ENCODE data around the gene LEFTY1. TPM values are rescaled to one million over a fixed set of nuclear protein-coding genes. Genes with fewer than 3 reads are reported as not detected.
A peak's percentile ranks its signal among the peaks of the same experiment; 100 is the strongest.

The LEFTY1 gene
- total and polyA plus RNA-seq, 2 of the 13 experiments (the other 11 are each of a cell fraction or from before 2014, with no cell fraction given), result 0.29 to 0.79 TPM

DNA sequence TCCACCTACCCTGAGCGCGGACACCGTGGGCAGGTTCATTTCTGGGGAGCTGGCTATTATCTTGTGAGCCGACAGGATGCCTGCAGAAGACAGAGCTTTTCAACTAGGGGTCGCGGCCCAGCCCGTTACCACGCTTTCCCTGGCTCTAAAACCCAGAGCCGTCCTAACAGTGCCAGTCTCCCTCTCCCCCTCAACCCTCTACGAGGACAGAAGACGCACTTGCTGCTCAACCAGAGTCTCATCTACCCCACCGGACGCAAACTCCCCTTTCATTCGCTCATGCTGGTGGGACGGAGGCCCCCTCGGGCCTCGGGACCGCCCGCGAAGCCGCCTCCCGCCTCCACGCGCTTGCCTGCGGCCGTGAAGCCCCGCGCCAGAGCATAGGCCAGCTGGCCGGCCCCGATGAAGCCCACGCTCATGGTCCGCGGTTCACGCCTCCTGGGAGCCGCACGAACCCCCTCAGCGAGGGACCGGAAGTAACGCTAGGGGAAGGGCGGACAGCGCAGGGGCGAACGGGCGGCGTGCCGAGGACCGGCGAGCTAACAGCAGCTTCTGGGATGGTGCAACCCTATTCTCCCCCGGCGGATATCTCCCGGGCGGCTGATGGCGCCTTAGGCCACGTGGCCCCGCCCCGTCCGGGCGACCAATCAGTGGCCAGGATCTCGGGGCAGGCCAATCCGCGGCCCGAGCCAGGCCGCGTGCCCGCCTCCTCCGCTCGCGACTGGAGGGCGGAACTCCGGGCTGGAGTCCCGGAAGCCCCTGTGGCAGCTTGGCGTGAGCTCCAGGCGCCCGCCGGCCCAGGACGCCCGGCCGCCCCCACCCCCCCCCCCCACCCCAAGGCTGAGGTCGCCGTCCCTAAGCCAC lies 35.0 kb upstream of the LEFTY1 start, which contains the start of gene PYCR2 (continued):
- TF ChIP-seq, protein P1, sequence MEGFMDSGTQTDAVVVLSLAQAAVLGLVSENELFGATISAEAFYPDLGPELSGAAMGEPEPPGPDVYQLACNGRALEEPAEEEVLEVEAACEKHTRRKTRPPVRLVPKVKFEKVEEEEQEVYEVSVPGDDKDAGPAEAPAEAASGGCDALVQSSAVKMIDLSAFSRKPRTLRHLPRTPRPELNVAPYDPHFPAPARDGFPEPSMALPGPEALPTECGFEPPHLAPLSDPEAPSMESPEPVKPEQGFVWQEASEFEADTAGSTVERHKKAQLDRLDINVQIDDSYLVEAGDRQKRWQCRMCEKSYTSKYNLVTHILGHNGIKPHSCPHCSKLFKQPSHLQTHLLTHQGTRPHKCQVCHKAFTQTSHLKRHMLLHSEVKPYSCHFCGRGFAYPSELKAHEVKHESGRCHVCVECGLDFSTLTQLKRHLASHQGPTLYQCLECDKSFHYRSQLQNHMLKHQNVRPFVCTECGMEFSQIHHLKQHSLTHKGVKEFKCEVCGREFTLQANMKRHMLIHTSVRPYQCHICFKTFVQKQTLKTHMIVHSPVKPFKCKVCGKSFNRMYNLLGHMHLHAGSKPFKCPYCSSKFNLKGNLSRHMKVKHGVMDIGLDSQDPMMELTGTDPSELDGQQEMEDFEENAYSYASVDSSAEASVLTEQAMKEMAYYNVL (CRISPR knock-in tag; IDR thresholded peaks at IDR 0.05; ENCODE audit: borderline replicate concordance), result 0 out of 2 replicates have a peak, but pooled peaks have one; percentile 56
- 0 out of 2 replicates have a peak, but pooled peaks have one; percentile 21 for TF ChIP-seq MEIS2 (CRISPR knock-in tag; IDR thresholded peaks at IDR 0.05)
- no peak for TF ChIP-seq ZNF496 (CRISPR knock-in tag; IDR thresholded peaks at IDR 0.05; ENCODE audit: insufficient replicate concordance)
- TF ChIP-seq NCOA5 (CRISPR knock-in tag; IDR thresholded peaks at IDR 0.05), result no peak
- TF ChIP-seq ZNF160 (CRISPR knock-in tag; IDR thresholded peaks at IDR 0.05), result peak; percentile 58; the same call in 1 of the 2 replicates
- no peak for TF ChIP-seq CERS6 (CRISPR knock-in tag; IDR thresholded peaks at IDR 0.05)
- TF ChIP-seq ZNF788 (CRISPR knock-in tag; IDR thresholded peaks at IDR 0.05; ENCODE audit: borderline replicate concordance), result peak; percentile 91; the same call in 1 of the 2 replicates
- peak; percentile 9; the same call in 1 of the 2 replicates for TF ChIP-seq JUND (CRISPR knock-in tag; IDR thresholded peaks at IDR 0.05)
- peak; percentile 48; the same call in 1 of the 2 replicates for TF ChIP-seq REPIN1 (CRISPR knock-in tag; IDR thresholded peaks at IDR 0.05; ENCODE audit: borderline replicate concordance, low read depth)
- no peak for TF ChIP-seq ZNF737 (CRISPR knock-in tag; IDR thresholded peaks at IDR 0.05; ENCODE audit: borderline replicate concordance)
- 0 out of 2 replicates have a peak, but pooled peaks have one; percentile 83 for TF ChIP-seq ZSCAN21 (CRISPR knock-in tag; IDR thresholded peaks at IDR 0.05; ENCODE audit: borderline replicate concordance)
- no peak for TF ChIP-seq ZNF292 (CRISPR knock-in tag; IDR thresholded peaks at IDR 0.05; ENCODE audit: borderline replicate concordance, low read depth)
- TF ChIP-seq ZNF713 (CRISPR knock-in tag; IDR thresholded peaks at IDR 0.05), result no peak
- TF ChIP-seq ZNF646 (CRISPR knock-in tag; IDR thresholded peaks at IDR 0.05), result 0 out of 2 replicates have a peak, but pooled peaks have one; percentile 23
- no peak for TF ChIP-seq ATF6 (CRISPR knock-in tag; conservative IDR thresholded peaks at IDR 0.05)
